Left lung (tissue), 10 donors: ENCODE measurements around the gene KRTAP4-9. TPM values are rescaled to one million over a fixed set of nuclear protein-coding genes. Genes with fewer than 3 reads are reported as not detected.
"Not testable (repeated sequence)": the region's sequence is repeated elsewhere in the genome, so short reads cannot be mapped to it uniquely, and the experiment has no call there.

Source experiments
- ATAC-seq: fragments of 200-7000 bp; cut with Tn5 transposase; one replicate; pipeline ENCODE4 v1.9.1; 2020; ENCODE audit warnings: moderate library complexity
- DNase-seq, 4 donors: peaks; one replicate each; pipeline ENCODE4 v3.0.0-alpha.2; 2013 to 2020
- H3K27ac ChIP-seq, 2 donors: fragments of 200-600 bp; sonication (generic) in 1 of 2; one replicate each; pipeline versions ENCODE4 v1.5.0 to v1.8.0; 2020 to 2021
- H3K27me3 ChIP-seq, 2 donors: fragments of 200-600 bp; sonication (generic) in 1 of 2; one replicate each; pipeline versions ENCODE4 v1.5.0 to v1.8.0; 2020 to 2021
- H3K36me3 ChIP-seq, 2 donors: fragments of 200-600 bp; sonication (generic) in 1 of 2; one replicate each; pipeline versions ENCODE4 v1.5.0 to v1.8.0; 2020 to 2021
- H3K4me1 ChIP-seq, 2 donors: fragments of 200-600 bp; one replicate each; pipeline ENCODE4 v1.8.0; 2021
- H3K4me3 ChIP-seq, 2 donors: fragments of 200-600 bp; sonication (generic) in 1 of 2; one replicate each; pipeline versions ENCODE4 v1.5.0 to v1.8.0; 2020 to 2021; ENCODE audit warnings: mild to moderate bottlenecking in 1 of 2
- H3K9me3 ChIP-seq, 2 donors: fragments of 200-600 bp; sonication (generic) in 1 of 2; one replicate each; pipeline versions ENCODE4 v1.5.0 to v1.8.0; 2020 to 2021
- CTCF ChIP-seq, 2 donors: fragments of 200-600 bp; sonication (generic) in 1 of 2; IDR thresholded peaks; one replicate each; pipeline versions ENCODE4 v1.5.0 to v1.8.0; 2021; ENCODE audit warnings: antibody characterized with exemption in 2 of 2
- intact Hi-C, 2 donors: fragments of 100-400 bp; cut with DNase I; formaldehyde crosslinking; loops; one replicate each; pipeline versions ENCODE4 v1.11.2 to v1.14.2; 2022
- polyA plus RNA-seq, 6 donors: library from polyadenylated mRNA; unstranded; fragments of 120-200 nt; gene quantifications; one replicate each; pipeline ENCODE4 v1.2.1, GENCODE V29; 2013; ENCODE audit not compliant: insufficient read length in 6 of 6
- total RNA-seq, 2 donors: library from RNA; stranded (reverse); fragmentation: NEBNext Ultra II Directional; extraction: Animal tissue kit (Norgen Biotek cat#: 25700); gene quantifications; one replicate each; pipeline ENCODE4 v1.2.1, GENCODE V29; 2021
- donor health status: DM: no; HTN: yes; CAD: no.
- donor health status: DM: no; HTN: no; CAD: no.

KRTAP4-9 gene
- total and polyA plus RNA-seq, 8 donors: not detected

GRCh38 chr17:41063449-41063848 lies 41.7 kb upstream of the KRTAP4-9 start:
- intact Hi-C loops: no loop called here
- Histone ChIP-seq H3K4me1 (no peaks in the 10 kb centered on the region), H3K27me3 (peaks cover 0 to 20% of the 10 kb centered on the region in 2 donors), H3K4me3 (no peak overlapping the region), H3K27ac (no peak overlapping the region), H3K36me3 (no peaks in the 10 kb centered on the region), H3K9me3 (no peaks in the 10 kb centered on the region)
- no peak for ATAC-seq
- no peak for DNase-seq
- TF ChIP-seq CTCF (IDR thresholded peaks at IDR 0.05): no peak

GRCh38 chr17:41064301-41064700 lies 40.9 kb upstream of the KRTAP4-9 start:
- DNase-seq (no peak), ATAC-seq (no peak)
- Histone ChIP-seq H3K4me3 (no peak overlapping the region), H3K27me3 (peaks cover 0 to 11% of the 10 kb centered on the region in 2 donors), H3K27ac (no peak overlapping the region), H3K4me1 (no peaks in the 10 kb centered on the region), H3K36me3 (no peaks in the 10 kb centered on the region), H3K9me3 (no peaks in the 10 kb centered on the region)
- intact Hi-C loops: no loop called here
- no peak for TF ChIP-seq CTCF (IDR thresholded peaks at IDR 0.05)

GRCh38 chr17:41065016-41065689 lies 40.0 kb upstream of the KRTAP4-9 start:
- ATAC-seq, H3K36me3 ChIP-seq, H3K27me3 ChIP-seq, H3K4me3 ChIP-seq, intact Hi-C loops, H3K27ac ChIP-seq, H3K4me1 ChIP-seq, DNase-seq, H3K9me3 ChIP-seq: not testable (repeated sequence)

- H3K36me3 ChIP-seq: no peaks in the 10 kb centered on the region
- intact Hi-C loops: no loop called here
- no peaks in the 10 kb centered on the region for H3K4me1 ChIP-seq
- no peak for ATAC-seq
- H3K27me3 ChIP-seq: no peaks in the 10 kb centered on the region
- H3K9me3 ChIP-seq: no peaks in the 10 kb centered on the region
- DNase-seq: no peak
- no peak within 1 kb of the TSS for H3K27ac ChIP-seq
- H3K4me3 ChIP-seq: no peak within 1 kb of the TSS
- no peak for TF ChIP-seq CTCF (IDR thresholded peaks at IDR 0.05)
Measured at GRCh38 chr17:41065829-41066624, 39.2 kb upstream of the KRTAP4-9 start, which contains the start of gene KRTAP2-4. TSS of gene KRTAP2-4 (minus strand) at chr17:41065879. CDS start at chr17:41065845, 34 bp downstream.

GRCh38 chr17:41067281-41067680 lies 37.9 kb upstream of the KRTAP4-9 start:
- no peak for ATAC-seq
- H3K4me1 ChIP-seq: no peaks in the 10 kb centered on the region

More at GRCh38 chr17:41067281-41067680, 37.9 kb upstream of the KRTAP4-9 start:
- no peak for DNase-seq
- intact Hi-C loops: no loop called here
- no peak overlapping the region for H3K27ac ChIP-seq
- H3K4me3 ChIP-seq: no peak overlapping the region
- TF ChIP-seq CTCF (IDR thresholded peaks at IDR 0.05): no peak
- no peaks in the 10 kb centered on the region for H3K9me3 ChIP-seq
- no peaks in the 10 kb centered on the region for H3K36me3 ChIP-seq
- H3K27me3 ChIP-seq: no peaks in the 10 kb centered on the region
